Activated naive CD4-positive, alpha-beta T cell treated with anti-CD3 and anti-CD28 coated beads, Interleukin-2, amount 50 U/mL, for 72 hours (primary cell): ENCODE measurements around the gene CD86. TPM values are rescaled to one million over a fixed set of nuclear protein-coding genes. Genes with fewer than 3 reads are reported as not detected.
A peak's percentile ranks its signal among the peaks of the same experiment; 100 is the strongest.

Source experiments
- ATAC-seq, 2 donors: fragments of 150-1000 bp; cut with Tn5 transposase; 2 replicates each; pipeline ENCODE4 v1.10.0; 2021; ENCODE audit warnings: mild to moderate bottlenecking in 2 of 2, moderate library complexity in 2 of 2
- DNase-seq, 2 donors: peaks; one replicate each; pipeline ENCODE4 v3.0.0; 2021 to 2022; ENCODE audit warnings: low spot score in 2 of 2
- H3K27ac Mint-ChIP-seq, 2 donors: one replicate each; pipeline ENCODE4 v1.8.0; 2022; ENCODE audit warnings: mild to moderate bottlenecking in 2 of 2, mixed read lengths in 2 of 2
- H3K36me3 Mint-ChIP-seq, 2 donors: one replicate each; pipeline ENCODE4 v1.8.0; 2022; ENCODE audit warnings: mixed read lengths in 2 of 2
- H3K9me3 Mint-ChIP-seq, 2 donors: one replicate each; pipeline ENCODE4 v1.8.0; 2022; ENCODE audit warnings: mixed read lengths in 2 of 2
- total RNA-seq, 2 donors: library from RNA; stranded (reverse); gene quantifications; one replicate each; pipeline ENCODE4 v1.2.3, GENCODE V29; 2022

Gene CD86
- total RNA-seq: under 1 TPM; 0.14 to 0.49 TPM

DNA sequence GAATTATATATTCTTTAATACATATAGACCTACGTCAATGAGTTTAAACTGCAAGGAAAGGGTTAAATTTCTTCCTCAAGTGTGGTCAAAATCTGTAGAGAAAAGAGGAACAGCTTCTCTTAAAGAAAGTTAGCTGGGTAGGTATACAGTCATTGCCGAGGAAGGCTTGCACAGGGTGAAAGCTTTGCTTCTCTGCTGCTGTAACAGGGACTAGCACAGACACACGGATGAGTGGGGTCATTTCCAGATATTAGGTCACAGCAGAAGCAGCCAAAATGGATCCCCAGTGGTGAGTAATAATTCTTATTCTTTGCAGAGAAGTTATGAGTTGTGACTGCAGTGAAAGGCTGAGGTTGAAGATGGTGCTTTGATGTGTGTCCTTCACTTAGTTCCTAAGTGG lies at the start of gene CD86:
TSS of gene CD86 (plus strand) at position 148 of the 400 bp plus-strand sequence. CDS start at position 276, 128 bp downstream.
- no peak for ATAC-seq
- DNase-seq: no peak
- H3K27ac Mint-ChIP-seq: no peak within 1 kb of the TSS
- no peaks in the 10 kb centered on the region for H3K9me3 Mint-ChIP-seq
- no peaks in the 10 kb centered on the region for H3K36me3 Mint-ChIP-seq

GRCh38 chr3:122006267-122006666 lies 48.9 kb upstream of the CD86 start:
- Mint-ChIP-seq H3K27ac (no peak overlapping the region), H3K36me3 (no peaks in the 10 kb centered on the region), H3K9me3 (no peaks in the 10 kb centered on the region)
- DNase-seq (no peak), ATAC-seq (no peak)

DNA sequence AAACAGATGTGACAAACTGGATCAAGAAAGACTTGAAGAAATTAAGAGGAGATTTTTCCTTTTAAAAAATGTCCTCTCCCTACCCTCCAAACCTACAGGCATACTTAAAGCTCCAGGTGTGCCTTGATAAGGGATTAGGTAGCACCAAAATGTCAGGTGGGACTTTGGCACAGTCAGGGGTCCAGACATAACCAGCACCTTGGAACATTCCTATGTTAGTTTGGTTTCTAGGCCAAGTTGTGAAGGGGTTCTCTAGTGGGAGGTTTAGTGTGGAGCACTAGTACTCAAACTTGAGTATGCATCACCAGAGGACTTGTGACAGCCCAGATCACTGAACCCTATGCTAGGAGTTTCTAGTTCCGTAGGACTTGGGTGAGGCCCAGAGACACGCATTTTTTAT lies 47.0 kb upstream of the CD86 start:
- Mint-ChIP-seq H3K9me3 (no peaks in the 10 kb centered on the region), H3K27ac (no peak overlapping the region), H3K36me3 (no peaks in the 10 kb centered on the region)
- DNase-seq (no peak), ATAC-seq (no peak)

DNA sequence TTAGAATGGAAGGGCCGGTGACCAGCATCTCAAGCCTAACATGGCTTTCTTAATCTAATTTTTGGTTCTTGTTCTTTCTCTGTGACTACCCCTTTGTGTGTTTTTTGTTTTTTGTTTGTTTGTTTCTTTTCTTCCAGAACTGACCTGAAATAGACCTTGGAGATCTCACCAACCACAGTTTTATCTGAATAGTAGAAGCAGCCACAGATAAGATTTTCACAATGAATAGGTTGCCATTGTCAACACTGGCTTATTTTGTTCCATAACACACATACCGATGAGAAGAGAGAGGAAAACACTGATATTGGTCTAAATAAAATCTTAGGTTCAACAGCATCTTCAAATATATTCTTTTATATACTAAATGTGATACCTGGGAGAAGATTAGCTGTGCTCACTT lies 44.7 kb upstream of the CD86 start:
- ATAC-seq (no peak), DNase-seq (no peak)
- Mint-ChIP-seq H3K27ac (no peak overlapping the region), H3K9me3 (no peaks in the 10 kb centered on the region), H3K36me3 (no peaks in the 10 kb centered on the region)

DNA sequence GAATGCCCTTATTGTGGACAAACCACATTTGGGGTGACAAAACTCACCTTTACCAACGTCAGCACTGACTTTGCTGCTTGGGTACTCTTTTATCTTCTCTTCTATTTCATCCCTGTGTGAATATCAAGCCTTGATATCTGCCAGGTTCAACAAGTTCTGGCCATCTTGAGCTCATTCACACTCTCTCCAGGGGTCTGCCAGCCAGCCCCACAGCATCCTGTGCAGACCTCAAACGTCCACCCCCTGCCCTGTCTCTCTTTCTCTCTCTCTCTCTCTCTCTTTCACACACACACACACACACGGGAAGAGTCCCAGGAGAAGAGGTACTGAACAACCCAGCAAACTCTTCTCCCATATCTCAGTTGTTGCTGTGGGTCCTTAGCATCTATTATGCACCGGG lies 43.8 kb upstream of the CD86 start:
- DNase-seq (no peak), ATAC-seq (no peak)
- H3K9me3 Mint-ChIP-seq: peaks cover 0 to 6% of the 10 kb centered on the region in 2 donors
- peaks cover 0 to 7% of the 10 kb centered on the region in 2 donors for H3K36me3 Mint-ChIP-seq
- H3K27ac Mint-ChIP-seq: no peak overlapping the region

DNA sequence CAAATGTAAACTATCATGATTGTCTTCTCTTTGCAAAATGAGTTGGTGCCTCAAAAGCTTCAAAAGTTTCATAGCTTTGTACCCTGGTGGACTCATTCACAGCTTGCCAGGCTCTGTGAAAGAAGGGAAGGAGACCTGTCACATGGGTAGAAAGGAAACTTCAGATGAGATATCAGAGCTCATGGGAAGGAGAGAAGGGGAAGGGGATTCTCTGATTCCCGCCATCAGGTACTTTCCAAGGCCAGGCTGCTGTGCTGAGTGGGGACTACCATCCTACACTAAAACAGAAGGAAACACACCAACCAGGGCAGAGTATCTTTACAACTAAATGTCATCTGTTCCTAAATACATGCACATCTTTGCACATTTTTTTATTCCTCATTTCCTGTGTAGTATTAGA lies 42.3 kb upstream of the CD86 start:
- H3K27ac Mint-ChIP-seq: no peak overlapping the region
- DNase-seq: no peak
- no peak for ATAC-seq
- peaks cover 0 to 6% of the 10 kb centered on the region in 2 donors for H3K9me3 Mint-ChIP-seq
- peaks cover 0 to 7% of the 10 kb centered on the region in 2 donors for H3K36me3 Mint-ChIP-seq

GRCh38 chr3:122013448-122013925 lies 41.7 kb upstream of the CD86 start:
- ATAC-seq: no peak
- no peak for DNase-seq
- Mint-ChIP-seq H3K9me3 (peaks cover 0 to 6% of the 10 kb centered on the region in 2 donors), H3K36me3 (peaks cover 0 to 7% of the 10 kb centered on the region in 2 donors), H3K27ac (no peak overlapping the region)

GRCh38 chr3:122014741-122015140 lies 40.4 kb upstream of the CD86 start:
- Mint-ChIP-seq H3K36me3 (peaks cover 0 to 7% of the 10 kb centered on the region in 2 donors), H3K9me3 (peaks cover 0 to 6% of the 10 kb centered on the region in 2 donors), H3K27ac (no peak overlapping the region)
- peak in 1 of 2 donors; percentile 31 for DNase-seq
- peak; percentile 86 to 99 for ATAC-seq

GRCh38 chr3:122019493-122019892 lies 35.7 kb upstream of the CD86 start:
- peaks cover 0 to 6% of the 10 kb centered on the region in 2 donors for H3K9me3 Mint-ChIP-seq
- H3K27ac Mint-ChIP-seq: no peak overlapping the region
- ATAC-seq (no peak), DNase-seq (no peak)
- H3K36me3 Mint-ChIP-seq: peaks cover 0 to 7% of the 10 kb centered on the region in 2 donors

- Mint-ChIP-seq H3K36me3 (peaks cover 0 to 3% of the 10 kb centered on the region in 2 donors), H3K9me3 (peaks cover 0 to 2% of the 10 kb centered on the region in 2 donors), H3K27ac (no peak overlapping the region)
- ATAC-seq: no peak
- no peak for DNase-seq
Measured at GRCh38 chr3:122021037-122021436, 34.1 kb upstream of the CD86 start.

GRCh38 chr3:122021811-122022401 lies 33.3 kb upstream of the CD86 start, which contains the start of gene ILDR1:
Gene ILDR1 (minus strand): TSS chr3:122022247. CDS start chr3:122022077, 170 bp downstream.
- Mint-ChIP-seq H3K27ac (no peak within 1 kb of the TSS), H3K9me3 (no peaks in the 10 kb centered on the region), H3K36me3 (no peaks in the 10 kb centered on the region)
- ATAC-seq: peak in 1 of 2 donors; percentile 62
- peak in 1 of 2 donors; percentile 27 for DNase-seq

GRCh38 chr3:122023335-122023910 lies 31.7 kb upstream of the CD86 start:
- DNase-seq (no peak), ATAC-seq (no peak)
- Mint-ChIP-seq H3K27ac (no peak overlapping the region), H3K36me3 (no peaks in the 10 kb centered on the region), H3K9me3 (no peaks in the 10 kb centered on the region)

GRCh38 chr3:122024800-122025199 lies 30.4 kb upstream of the CD86 start:
- Mint-ChIP-seq H3K9me3 (no peaks in the 10 kb centered on the region), H3K27ac (no peak overlapping the region), H3K36me3 (no peaks in the 10 kb centered on the region)
- ATAC-seq (no peak), DNase-seq (no peak)

GRCh38 chr3:122025296-122025695 lies 29.9 kb upstream of the CD86 start:
- DNase-seq: no peak
- ATAC-seq: no peak
- H3K27ac Mint-ChIP-seq: no peak overlapping the region
- H3K9me3 Mint-ChIP-seq: peaks cover 0 to under 1% of the 10 kb centered on the region in 2 donors
- no peaks in the 10 kb centered on the region for H3K36me3 Mint-ChIP-seq

GRCh38 chr3:122030381-122031122 lies 24.6 kb upstream of the CD86 start:
- H3K9me3 Mint-ChIP-seq: peaks cover 1 to 15% of the 10 kb centered on the region in 2 donors
- peak; percentile 83 to 94 for ATAC-seq
- H3K27ac Mint-ChIP-seq: peak overlapping the region in 1 of 2 donors; percentile 36
- DNase-seq: no peak
- peaks cover 2 to 6% of the 10 kb centered on the region in 2 donors for H3K36me3 Mint-ChIP-seq

- H3K36me3 Mint-ChIP-seq: peaks cover 7 to 11% of the 10 kb centered on the region in 2 donors
- H3K27ac Mint-ChIP-seq: no peak overlapping the region
- peaks cover 7 to 20% of the 10 kb centered on the region in 2 donors for H3K9me3 Mint-ChIP-seq
- DNase-seq (no peak), ATAC-seq (no peak)
Measured at GRCh38 chr3:122031123-122031468, 24.1 kb upstream of the CD86 start.

- Mint-ChIP-seq H3K27ac (no peak overlapping the region), H3K9me3 (peaks cover 9 to 21% of the 10 kb centered on the region in 2 donors), H3K36me3 (peaks cover 15 to 19% of the 10 kb centered on the region in 2 donors)
- no peak for DNase-seq
- no peak for ATAC-seq
Measured at GRCh38 chr3:122032531-122032930, 22.6 kb upstream of the CD86 start.
